GM12874 (cell line): ENCODE data around the gene MMEL1.

Experiments
- TF ChIP-seq, protein P1 (sequence below): IDR thresholded peaks from 2 replicates; pipeline ENCODE4 v1.5.1; 2011; ENCODE audit warnings: low read depth, mild to moderate bottlenecking, control low read depth, low read length, moderate library complexity; ENCODE audit not compliant: insufficient read depth

Gene MMEL1

GRCh38 chr1:2556277-2556677 lies 76.5 kb downstream of the MMEL1 start, which contains the start of gene TNFRSF14:
Gene TNFRSF14 (plus strand): TSS chr1:2556371. CDS start chr1:2556665, 294 bp downstream.
- TF ChIP-seq, protein P1, sequence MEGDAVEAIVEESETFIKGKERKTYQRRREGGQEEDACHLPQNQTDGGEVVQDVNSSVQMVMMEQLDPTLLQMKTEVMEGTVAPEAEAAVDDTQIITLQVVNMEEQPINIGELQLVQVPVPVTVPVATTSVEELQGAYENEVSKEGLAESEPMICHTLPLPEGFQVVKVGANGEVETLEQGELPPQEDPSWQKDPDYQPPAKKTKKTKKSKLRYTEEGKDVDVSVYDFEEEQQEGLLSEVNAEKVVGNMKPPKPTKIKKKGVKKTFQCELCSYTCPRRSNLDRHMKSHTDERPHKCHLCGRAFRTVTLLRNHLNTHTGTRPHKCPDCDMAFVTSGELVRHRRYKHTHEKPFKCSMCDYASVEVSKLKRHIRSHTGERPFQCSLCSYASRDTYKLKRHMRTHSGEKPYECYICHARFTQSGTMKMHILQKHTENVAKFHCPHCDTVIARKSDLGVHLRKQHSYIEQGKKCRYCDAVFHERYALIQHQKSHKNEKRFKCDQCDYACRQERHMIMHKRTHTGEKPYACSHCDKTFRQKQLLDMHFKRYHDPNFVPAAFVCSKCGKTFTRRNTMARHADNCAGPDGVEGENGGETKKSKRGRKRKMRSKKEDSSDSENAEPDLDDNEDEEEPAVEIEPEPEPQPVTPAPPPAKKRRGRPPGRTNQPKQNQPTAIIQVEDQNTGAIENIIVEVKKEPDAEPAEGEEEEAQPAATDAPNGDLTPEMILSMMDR, result 0 out of 2 replicates have a peak, but pooled peaks have one; percentile 16

DNA sequence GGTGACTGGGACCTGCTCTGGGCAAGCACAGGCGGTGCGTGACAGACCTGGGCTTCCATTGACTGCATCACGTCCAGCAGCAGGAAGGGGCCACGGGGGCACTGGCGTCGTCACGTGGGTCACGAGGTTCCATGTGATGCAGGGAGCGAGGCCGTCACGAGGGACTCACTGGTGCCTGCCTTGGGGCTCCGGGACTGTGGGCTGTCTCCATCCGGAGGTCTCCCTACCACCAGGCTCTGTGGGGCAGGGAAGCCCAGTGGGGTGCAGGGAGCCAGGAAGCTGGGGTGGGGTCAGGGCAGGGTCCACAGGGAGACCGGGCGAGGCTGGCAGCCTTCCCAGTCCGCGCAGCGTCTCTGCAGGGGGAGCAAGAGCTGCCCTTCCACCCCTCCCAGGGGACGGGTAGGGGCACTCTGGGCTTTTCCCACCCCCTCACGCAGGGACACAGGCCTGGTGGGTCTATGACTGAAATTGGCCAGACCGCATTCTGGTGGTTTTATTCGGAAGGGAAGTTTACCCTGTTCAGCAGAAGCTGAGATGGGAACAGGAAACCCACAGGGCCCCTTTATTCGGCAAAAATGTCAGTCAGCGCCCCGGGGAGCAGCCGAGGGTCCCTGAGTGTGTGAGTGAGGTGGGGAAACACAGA lies 77.1 kb downstream of the MMEL1 start:
- TF ChIP-seq, protein P1, result no peak

DNA sequence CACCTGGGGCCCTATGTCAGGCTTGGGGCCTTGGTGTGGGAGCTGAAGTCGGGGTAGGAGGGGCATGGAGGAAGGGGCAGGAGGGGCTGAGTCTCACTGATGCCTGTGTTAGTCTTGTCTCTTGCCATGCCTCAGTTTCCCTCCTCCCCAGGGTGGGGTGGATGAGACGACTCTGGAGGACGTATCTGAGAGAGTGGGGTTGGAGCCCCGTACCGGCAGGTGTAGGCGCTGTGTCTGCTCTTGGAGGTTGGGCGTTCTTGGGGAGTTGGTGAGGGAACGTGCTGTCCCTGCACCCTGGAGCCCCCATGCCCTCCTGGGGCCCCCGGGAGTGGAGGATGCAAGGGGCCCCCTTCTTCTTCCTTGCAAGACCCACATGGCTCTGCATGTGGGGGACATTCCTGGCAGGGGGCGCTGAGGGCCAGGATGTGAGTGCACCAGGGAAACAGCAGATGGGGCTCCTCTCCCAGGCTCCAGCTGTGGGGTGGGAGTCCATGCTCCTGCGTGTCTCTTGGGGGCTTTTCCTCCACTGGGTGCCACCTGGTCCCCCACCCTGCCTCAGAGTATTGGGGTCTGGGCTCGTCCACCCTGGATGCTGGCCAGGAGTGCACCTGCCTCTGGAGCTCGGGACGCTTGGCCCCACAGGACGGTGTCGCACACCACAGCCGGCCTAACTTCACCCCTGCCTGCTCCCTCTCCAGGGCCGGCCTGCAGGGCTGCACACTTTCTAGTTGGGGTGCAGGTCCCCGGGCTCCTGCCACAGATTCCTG lies 78.0 kb downstream of the MMEL1 start:
- TF ChIP-seq, protein P1, result peak; percentile 76

DNA sequence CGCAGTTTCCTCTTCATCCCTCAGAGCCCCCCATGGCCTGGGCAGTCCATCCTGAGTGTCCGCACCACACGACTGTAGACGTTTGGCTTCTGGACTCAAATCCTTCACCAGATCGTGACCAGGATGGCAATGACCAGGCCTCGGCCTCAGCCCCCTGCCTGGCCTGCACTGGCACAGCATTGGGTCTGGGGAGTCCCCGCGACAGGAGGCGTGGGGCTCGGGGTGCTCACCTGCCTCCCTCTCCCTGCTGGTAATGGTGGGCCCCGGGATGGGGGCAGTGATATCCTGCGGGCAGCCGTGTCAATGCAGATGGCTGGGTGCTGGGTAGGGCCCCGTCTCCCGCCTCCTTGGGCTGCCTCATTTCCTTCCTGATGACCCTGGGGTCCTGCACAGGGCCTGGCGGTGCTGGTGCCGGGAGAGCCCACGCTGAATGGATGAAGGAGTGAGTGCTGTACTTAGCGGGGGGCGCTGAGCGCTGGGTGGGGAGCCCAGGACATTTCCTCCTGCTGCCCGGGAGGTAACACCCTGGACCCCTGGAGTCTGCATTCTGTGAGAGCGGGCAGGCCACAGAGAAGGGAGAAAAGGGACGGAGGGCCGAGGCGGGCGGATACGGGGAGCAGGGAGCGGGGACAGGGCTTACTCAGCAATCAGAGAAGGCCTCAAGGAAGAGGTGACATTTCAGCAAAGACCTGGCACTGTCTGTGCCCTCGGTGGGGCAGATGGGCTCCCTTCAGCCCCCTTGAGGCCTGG lies 78.8 kb downstream of the MMEL1 start:
- TF ChIP-seq, protein P1, result no peak

DNA sequence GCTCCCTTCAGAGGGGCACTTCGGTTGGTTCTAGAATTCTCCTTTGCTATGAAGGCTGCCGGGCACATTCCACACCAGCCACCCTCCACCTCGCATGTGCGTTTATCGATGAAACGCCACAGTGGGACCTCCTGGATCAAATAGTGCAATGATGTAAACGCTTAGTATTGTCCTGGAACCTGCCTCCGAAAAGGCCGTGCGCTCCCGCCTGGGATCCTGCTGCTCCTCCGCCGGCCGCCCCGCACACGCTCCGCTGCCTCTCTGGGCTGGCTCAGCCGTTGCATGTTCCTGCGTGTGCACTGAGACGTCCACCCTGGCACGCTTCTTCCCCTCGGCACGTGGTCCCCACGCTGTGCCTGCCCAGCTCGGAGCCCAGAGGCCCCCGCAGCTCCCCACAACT lies 80.6 kb downstream of the MMEL1 start:
- TF ChIP-seq, protein P1, result no peak

GRCh38 chr1:2548068-2548589 lies 84.7 kb downstream of the MMEL1 start:
- TF ChIP-seq, protein P1, result peak; percentile 93
